ENCODE data around the gene F13A1. TPM values are rescaled to one million over a fixed set of nuclear protein-coding genes. Genes with fewer than 3 reads are reported as not detected.
"Not testable (repeated sequence)": the region's sequence is repeated elsewhere in the genome, so short reads cannot be mapped to it uniquely, and the experiment has no call there.

The F13A1 gene
- total RNA-seq, 4 donors from 2014 or later: 134 to 529 (median 302) TPM

GRCh38 chr6:6320901-6321300 lies 439 bp upstream of the F13A1 start:
- DNase-seq (ENCODE audit: low spot score): no peak
- no peak for TF ChIP-seq CTCF (IDR thresholded peaks at IDR 0.05)

GRCh38 chr6:6317825-6318733 lies 2.4 kb downstream of the F13A1 start:
- no peak for TF ChIP-seq CTCF (IDR thresholded peaks at IDR 0.05)
- ATAC-seq (ENCODE audit: low FRiP score) (no peak), DNase-seq (ENCODE audit: low spot score) (no peak)

More at GRCh38 chr6:6320901-6321300, 439 bp upstream of the F13A1 start:
- no peak for ATAC-seq (ENCODE audit: low FRiP score)

- no peak for TF ChIP-seq CTCF (IDR thresholded peaks at IDR 0.05)
- ATAC-seq (ENCODE audit: low FRiP score): no peak
- no peak for DNase-seq (ENCODE audit: low spot score)
Observed at GRCh38 chr6:6317386-6317785, 3.1 kb downstream of the F13A1 start.

GRCh38 chr6:6315660-6316059 lies 4.8 kb downstream of the F13A1 start:
- TF ChIP-seq CTCF (IDR thresholded peaks at IDR 0.05): peak in 1 of 3 donors; percentile 47
- no peak for ATAC-seq (ENCODE audit: low FRiP score)
- DNase-seq (ENCODE audit: low spot score): peak; percentile 35

- no peak for TF ChIP-seq CTCF (IDR thresholded peaks at IDR 0.05)
- no peak for ATAC-seq (ENCODE audit: low FRiP score)
- DNase-seq (ENCODE audit: low spot score): no peak
Observed at GRCh38 chr6:6314596-6314995, 5.9 kb downstream of the F13A1 start.

- ATAC-seq (ENCODE audit: low FRiP score) (no peak), DNase-seq (ENCODE audit: low spot score) (no peak)
- no peak for TF ChIP-seq CTCF (IDR thresholded peaks at IDR 0.05)
Observed at GRCh38 chr6:6312901-6313441, 7.5 kb downstream of the F13A1 start.

- ATAC-seq (ENCODE audit: low FRiP score) (no peak), DNase-seq (ENCODE audit: low spot score) (no peak)
- TF ChIP-seq CTCF (IDR thresholded peaks at IDR 0.05): no peak
Observed at GRCh38 chr6:6305575-6305974, 14.9 kb downstream of the F13A1 start.

- DNase-seq (ENCODE audit: low spot score); ATAC-seq (ENCODE audit: low FRiP score): not testable (repeated sequence)
Observed at GRCh38 chr6:6300383-6300782, 20.1 kb downstream of the F13A1 start.
